HG03280 (cell line): ENCODE results near the gene ADAMTS10.
A peak's percentile ranks its signal among the peaks of the same experiment; 100 is the strongest.
"Not testable (repeated sequence)": the region's sequence is repeated elsewhere in the genome, so short reads cannot be mapped to it uniquely, and the experiment has no call there.

ENCODE experiments used
- ATAC-seq: cut with Tn5 transposase; IDR thresholded peaks from one replicate; pipeline ENCODE4 v1.9.1; 2021; ENCODE audit warnings: mild to moderate bottlenecking, moderate library complexity; ENCODE audit not compliant: unreplicated experiment

ADAMTS10 gene

DNA sequence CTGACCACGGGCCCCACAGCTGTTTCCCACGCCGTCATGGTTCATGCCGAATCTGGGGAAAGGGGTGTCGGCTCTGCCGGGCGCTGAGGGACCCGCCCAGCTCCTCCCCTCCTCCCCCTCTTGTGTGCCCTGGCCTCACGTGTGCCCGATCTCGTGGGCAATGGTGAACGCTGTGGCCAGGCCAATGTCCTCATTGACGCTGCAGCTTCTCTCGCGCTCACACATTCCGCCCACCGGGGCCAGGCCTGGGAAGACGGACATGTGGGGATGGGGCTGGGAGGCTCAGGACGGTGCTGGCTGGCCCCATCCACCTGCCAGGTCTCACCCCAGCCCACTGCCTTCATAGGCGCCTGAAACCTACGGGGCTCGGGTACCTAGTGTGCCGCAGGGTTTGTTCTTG is 14.3 kb downstream of the ADAMTS10 start:
- no peak for ATAC-seq

- no peak for ATAC-seq
Measured at GRCh38 chr19:8595651-8596050, 14.9 kb downstream of the ADAMTS10 start.

GRCh38 chr19:8593931-8594330 is 16.6 kb downstream of the ADAMTS10 start:
- ATAC-seq, result no peak

- no peak for ATAC-seq
Measured at GRCh38 chr19:8592231-8593009, 18.1 kb downstream of the ADAMTS10 start.

GRCh38 chr19:8589177-8589714 is 21.3 kb downstream of the ADAMTS10 start:
- ATAC-seq, result no peak

DNA sequence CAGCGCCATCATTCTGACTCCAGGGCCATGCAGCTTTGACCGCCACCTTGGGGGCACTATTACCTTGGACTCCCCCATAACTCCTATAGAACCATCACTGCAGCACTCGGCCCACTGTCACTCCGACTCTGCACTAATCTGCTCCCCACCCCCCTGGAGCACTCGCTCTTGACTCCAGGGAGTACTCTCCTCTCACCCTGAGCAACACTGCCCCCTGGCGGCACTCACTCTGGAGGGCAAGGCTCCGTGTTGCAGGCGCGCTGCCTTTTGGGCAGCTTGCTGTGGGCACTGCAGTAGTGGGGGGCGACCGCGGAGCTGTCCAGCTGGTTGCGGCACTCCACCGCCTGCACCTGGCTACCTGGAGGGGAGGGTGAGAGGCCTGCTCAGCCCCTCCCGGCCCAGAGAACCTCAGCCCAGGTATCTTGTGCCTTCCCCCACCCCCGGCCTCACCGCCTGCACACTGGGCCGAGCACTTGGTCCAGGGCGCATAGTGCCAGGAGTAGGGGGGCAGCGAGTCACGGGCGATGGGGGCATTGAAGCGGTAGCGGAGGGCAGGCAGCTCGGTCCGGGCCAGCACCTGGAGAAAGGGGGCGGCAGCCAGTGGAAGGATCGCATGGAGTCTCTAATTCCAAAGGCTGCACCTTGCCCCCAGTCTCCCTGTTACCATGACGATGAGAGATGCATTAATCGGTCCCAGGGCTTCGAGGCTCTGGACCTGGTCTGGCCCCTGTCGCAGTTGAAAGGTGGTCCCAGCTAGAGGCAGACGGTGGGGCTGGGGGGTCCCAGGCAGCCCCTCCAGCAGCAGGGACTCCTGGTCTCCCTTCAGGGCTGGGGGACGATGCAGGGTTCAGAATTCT is 24.4 kb downstream of the ADAMTS10 start:
- no peak for ATAC-seq

GRCh38 chr19:8584965-8585893 is 25.3 kb downstream of the ADAMTS10 start:
- ATAC-seq, result no peak

DNA sequence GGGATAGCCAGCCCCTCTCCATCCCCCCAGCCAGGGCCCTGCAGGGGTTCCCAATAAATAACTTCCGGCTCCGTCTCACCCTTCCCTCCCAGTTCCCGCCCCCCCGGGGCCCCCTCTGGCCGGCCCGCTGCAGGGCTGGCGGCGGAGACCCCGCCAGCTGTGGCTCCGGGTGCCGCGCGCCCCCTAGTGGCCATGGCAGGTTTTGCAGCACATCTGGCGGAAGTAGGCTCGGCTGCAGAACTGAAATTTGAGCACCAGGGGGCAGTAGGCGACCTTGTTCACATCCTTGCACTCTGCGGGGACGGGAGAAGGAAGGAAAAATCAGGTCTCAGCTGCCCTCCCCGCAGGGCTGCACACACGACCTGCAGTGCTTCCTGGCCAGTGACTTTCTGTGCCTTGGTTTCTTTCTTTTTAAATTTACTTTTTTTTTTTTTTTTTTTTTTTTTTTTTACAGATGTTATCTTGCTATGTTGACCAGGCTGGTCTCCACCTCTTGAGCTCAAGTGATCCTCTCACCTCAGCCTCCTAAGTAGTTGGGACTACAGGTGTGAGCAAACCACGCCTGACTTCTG is 29.7 kb downstream of the ADAMTS10 start:
- ATAC-seq, result peak; percentile 60

GRCh38 chr19:8578642-8579265 is 31.8 kb downstream of the ADAMTS10 start:
- no peak for ATAC-seq

DNA sequence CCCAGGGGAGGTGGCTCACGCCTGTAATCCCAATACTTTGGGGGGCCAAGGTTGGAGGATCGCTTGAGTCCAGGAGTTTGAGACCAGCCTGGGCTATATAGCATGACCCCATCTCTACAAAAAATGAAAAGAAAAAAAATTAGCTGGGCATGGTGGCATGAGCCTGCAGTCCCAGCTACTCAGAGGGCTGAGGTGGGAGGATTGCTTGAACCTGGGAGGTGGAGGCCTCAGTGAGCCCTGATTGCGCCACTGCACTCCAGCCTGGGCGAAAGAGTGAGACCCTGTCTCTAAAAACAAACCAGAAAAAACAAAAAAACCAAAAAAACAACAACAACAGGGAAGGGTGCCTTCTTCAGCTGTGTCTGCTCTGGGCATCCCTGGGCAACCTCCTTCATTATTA is 32.8 kb downstream of the ADAMTS10 start:
- ATAC-seq, result no peak

DNA sequence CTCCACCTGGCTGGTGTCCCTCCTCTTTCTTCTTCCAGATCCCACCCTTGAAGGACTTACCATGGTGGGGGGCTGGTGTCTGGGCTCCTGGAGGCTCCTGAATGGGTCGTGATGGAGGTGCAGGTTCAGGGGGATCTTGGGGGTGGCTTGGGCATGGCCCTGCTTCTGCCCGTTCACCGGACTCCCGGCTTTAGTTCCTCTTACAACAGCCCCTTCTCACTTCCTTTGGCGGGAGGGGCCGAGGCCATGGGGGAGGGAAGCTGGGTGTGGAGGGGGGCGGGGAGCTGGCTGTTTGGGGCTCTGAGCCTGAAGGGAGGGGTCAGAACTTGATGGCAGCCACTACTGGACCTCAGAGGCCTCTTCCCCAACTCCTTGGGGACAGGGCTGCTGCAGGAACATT is 33.3 kb downstream of the ADAMTS10 start, which contains the start of gene MYO1F:
TSS of gene MYO1F (minus strand) at position 196 of the 400 bp plus-strand sequence. CDS start at position 63, 133 bp downstream.
- no peak for ATAC-seq

- no peak for ATAC-seq
Measured at GRCh38 chr19:8576273-8576993, 34.1 kb downstream of the ADAMTS10 start.

DNA sequence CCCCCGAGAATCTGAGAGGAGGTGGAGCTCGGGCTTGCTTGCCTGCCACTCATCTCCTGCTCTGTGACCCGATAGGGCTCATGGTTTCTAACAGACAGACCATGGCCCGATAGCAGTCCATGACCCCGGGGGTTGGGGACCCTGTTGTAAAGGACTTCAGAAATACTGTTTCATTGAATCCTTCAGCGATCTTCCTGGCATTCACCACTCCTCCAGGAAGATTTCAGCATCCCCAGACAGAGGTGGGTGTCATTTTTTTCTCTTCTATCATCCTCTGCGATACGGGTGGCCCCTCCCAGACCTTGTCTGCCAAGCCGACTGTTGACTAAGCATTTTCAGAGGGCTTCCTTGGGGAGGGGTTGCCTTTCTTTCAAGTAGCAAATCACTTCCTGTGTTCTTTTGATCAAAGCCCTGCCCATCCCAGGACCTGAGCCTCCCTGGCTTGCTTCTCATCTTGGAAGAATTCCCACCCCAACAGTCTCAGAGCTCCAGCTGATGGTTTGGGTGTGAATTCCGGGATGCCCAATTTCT is 35.0 kb downstream of the ADAMTS10 start:
- ATAC-seq, result no peak

DNA sequence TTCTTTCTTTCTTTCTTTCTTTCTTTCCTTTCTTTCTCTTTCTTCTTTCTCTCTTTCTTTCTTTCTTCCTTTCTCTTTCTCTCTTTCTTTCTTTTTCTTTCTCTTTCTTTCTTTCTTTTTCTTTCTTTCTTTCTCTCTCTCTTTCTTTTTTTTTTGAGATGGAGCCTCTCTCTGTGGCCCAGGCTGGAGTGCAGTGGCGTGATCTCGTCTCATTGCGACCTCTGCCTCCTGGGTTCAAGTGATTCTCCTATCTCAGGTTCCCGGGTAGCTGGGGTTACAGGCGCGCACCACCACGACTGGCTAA is 35.9 kb downstream of the ADAMTS10 start:
- ATAC-seq, result not testable (repeated sequence)

GRCh38 chr19:8573316-8573715 is 37.2 kb downstream of the ADAMTS10 start:
- ATAC-seq, result no peak

- ATAC-seq, result no peak
Measured at GRCh38 chr19:8571006-8571411, 39.5 kb downstream of the ADAMTS10 start.

DNA sequence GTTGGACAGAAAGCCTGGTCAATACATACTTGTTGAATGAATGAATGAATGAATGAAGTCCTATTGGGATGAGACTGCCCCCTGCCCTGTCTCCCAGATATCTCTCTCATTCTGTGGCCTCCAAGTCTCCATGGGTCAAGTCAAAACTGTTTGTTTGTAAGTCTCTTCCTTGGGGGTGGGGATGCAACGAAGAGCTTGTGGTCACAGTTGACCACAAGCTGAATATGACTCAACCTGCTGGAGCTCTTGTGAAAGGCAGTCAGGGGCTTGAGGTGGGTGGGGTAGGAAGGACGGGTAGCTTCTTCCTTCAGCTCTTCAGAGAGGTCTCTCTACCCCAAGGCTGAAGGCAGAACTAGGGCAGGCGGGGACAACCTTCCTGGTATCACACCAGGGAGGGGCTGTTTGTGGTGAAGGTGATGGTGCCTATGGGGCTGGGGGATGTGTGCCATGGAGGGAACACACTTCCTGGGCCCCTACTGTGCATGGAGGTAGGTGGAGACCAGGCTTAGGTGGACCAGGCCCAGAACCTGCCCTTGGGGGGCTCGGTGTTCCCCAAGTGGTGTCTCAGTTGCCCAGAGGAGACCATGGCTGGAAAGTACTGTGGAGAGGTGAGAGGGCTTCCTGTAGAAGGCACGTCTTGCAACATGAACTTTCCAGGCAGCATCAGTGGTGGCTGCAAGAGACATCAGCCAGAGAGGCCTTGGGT is 41.3 kb downstream of the ADAMTS10 start:
- ATAC-seq, result peak; percentile 76

DNA sequence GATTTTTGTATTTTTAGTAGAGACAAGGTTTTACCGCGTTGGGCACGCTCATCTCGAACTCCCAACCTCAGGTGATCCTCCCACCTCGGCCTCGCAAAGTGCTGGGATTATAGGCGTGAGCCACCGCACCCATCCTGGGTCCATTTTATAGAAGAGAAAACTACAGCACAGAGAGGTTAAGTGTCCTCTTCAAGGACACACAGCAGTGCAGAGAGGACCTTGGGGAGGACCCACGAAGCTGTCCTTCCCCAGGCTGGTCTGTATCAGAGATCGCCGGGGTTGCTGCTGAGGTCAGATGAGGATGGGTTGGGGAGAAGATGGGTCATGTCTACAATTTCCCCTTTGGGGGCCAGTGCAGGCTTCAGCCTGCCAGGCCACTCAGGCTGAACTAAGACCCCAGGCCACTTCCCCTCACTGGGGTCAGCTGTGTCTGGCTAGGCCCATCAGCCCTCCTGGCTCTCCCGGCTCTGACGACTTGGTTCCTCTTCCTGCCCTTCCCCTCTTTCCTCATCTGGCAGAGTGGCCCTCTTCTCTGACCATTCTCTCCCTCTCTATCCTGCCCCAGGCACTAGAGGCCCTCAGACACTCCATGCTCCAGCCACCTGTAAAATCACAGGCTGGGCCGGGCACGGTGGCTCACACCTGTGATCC is 42.9 kb downstream of the ADAMTS10 start:
- no peak for ATAC-seq
